ENCODE results near the gene RNU7-1. TPM values are rescaled to one million over a fixed set of nuclear protein-coding genes. Genes with fewer than 3 reads are reported as not detected.

RNU7-1 gene
- total RNA-seq, 4 donors from 2014 or later, result not detected

- ATAC-seq (ENCODE audit: low FRiP score), result peak; percentile 94
- no peak for TF ChIP-seq CTCF (IDR thresholded peaks at IDR 0.05)
- DNase-seq (ENCODE audit: low spot score), result no peak
Observed at GRCh38 chr12:6914246-6914946, 29.2 kb upstream of the RNU7-1 start, which contains the start of gene ENO2. Gene ENO2 (plus strand): TSS chr12:6914580. CDS start chr12:6915833, 1,253 bp downstream.

DNA sequence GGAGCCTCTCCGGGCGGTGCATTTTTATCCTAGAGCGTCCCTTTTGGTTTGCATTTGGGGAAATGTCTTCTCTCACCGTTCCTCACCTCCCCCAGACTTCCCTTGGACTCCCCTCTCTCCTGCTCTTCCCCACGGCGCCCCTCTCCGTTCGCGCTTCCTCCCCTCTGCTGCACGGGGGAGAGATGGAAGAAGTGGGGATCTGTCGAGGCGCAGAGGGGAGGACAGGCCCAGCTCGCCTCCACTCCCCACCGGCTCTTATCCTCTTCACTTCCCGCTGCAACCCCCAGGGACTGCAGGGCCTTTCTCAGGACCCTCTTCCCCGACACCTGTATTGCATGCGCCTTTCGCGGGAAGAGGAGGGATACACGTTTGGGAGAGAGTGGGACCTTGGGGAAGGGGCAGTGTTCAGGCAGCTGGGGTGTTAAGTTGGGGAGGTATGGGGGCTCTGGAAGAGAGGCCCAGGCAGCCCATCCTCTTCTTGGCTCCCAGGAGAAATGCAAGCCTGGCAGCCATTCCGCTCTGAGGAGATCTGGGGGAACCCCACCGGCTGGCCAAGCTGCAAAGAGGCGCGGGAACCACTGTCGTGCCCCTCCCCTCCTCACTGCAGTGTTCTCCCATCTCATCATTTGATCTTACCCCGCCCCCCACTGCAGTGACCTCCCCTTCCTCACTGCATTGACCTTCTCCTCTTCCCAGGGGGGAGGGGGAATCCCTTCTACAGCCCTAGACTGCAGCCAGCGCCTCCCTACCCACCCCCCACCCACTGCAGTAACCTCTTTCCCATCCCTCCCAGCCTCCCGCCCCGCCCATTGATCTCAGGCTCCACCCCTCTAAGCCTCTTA lies 28.4 kb upstream of the RNU7-1 start:
- ATAC-seq (ENCODE audit: low FRiP score) (no peak), DNase-seq (ENCODE audit: low spot score) (no peak)
- TF ChIP-seq CTCF (IDR thresholded peaks at IDR 0.05), result no peak

- ATAC-seq (ENCODE audit: low FRiP score) (no peak), DNase-seq (ENCODE audit: low spot score) (no peak)
- TF ChIP-seq CTCF (IDR thresholded peaks at IDR 0.05), result no peak
Observed at GRCh38 chr12:6915789-6916285, 27.8 kb upstream of the RNU7-1 start.

DNA sequence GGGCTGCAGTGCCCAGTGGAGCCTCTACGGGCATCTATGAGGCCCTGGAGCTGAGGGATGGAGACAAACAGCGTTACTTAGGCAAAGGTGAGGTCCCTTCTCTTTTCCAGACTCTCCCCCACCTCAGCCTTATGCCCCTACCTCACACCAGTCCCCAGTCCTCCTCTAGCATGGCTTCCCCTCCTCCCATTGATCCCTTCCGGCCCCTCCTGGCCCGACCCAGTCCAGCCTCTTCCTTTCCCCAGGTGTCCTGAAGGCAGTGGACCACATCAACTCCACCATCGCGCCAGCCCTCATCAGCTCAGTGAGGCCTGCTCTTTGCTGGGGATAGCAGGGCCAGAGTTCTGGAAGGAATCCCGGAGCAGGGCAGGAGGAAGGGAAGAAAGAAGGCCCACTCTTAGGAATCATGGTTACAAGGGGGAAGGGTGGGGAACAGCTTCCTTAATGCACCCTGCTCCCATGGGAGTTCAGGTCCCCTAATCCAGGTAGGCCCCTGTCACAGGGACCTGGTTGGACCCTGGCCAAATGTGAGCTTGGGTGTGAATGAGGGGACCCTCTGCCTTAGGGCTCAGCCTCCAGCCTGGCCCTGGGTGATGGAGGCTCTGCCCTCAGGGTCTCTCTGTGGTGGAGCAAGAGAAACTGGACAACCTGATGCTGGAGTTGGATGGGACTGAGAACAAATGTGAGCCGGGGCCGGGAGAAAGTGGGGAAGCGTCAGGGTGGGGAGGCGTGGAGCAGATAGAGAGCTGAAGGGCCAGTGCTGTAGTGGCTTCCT lies 27.0 kb upstream of the RNU7-1 start:
- no peak for TF ChIP-seq CTCF (IDR thresholded peaks at IDR 0.05)
- DNase-seq (ENCODE audit: low spot score), result no peak
- no peak for ATAC-seq (ENCODE audit: low FRiP score)

- DNase-seq (ENCODE audit: low spot score) (no peak), ATAC-seq (ENCODE audit: low FRiP score) (no peak)
- TF ChIP-seq CTCF (IDR thresholded peaks at IDR 0.05), result no peak
Observed at GRCh38 chr12:6917491-6918231, 26.0 kb upstream of the RNU7-1 start.

DNA sequence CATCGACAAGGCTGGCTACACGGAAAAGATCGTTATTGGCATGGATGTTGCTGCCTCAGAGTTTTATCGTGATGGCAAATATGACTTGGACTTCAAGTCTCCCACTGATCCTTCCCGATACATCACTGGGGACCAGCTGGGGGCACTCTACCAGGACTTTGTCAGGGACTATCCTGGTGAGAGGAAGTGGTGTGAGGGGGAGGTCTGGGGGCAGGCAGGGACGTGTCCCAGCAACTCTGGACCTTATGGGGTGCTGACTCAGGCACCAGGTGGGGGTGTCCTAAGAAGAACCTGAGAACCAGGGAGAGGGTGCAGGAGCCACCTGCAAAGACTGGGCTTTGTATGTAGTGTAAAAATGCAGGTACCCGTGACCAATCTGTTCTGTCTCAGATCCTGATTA lies 24.0 kb upstream of the RNU7-1 start:
- TF ChIP-seq CTCF (IDR thresholded peaks at IDR 0.05), result no peak
- DNase-seq (ENCODE audit: low spot score) (no peak), ATAC-seq (ENCODE audit: low FRiP score) (no peak)
